Stimulated activated CD4-positive, alpha-beta T cell treated with anti-CD3 and anti-CD28 coated beads, Interleukin-1b, Interleukin-23, amount 100 ng/mL, for 24 hours (primary cell): Measurements from ENCODE around the gene SPECC1.
A peak's percentile ranks its signal among the peaks of the same experiment; 100 is the strongest.
"Not testable (repeated sequence)": the region's sequence is repeated elsewhere in the genome, so short reads cannot be mapped to it uniquely, and the experiment has no call there.

Experiments
- DNase-seq, 4 experiments: peaks; one replicate each; pipeline ENCODE4 v3.0.0-alpha.2; 2020; ENCODE audit warnings: low read depth in 4 of 4, low spot score in 1 of 4

SPECC1 gene

GRCh38 chr17:20091174-20092029, 82.2 kb downstream of the SPECC1 start:
- DNase-seq = no peak

- DNase-seq = no peak
Measured at GRCh38 chr17:20092261-20092867, 83.2 kb downstream of the SPECC1 start.

GRCh38 chr17:20092973-20093626, 83.9 kb downstream of the SPECC1 start:
- DNase-seq = no peak

- DNase-seq = no peak
Measured at GRCh38 chr17:20094777-20095176, 85.6 kb downstream of the SPECC1 start.

GRCh38 chr17:20095336-20096080, 86.3 kb downstream of the SPECC1 start:
- no peak for DNase-seq

GRCh38 chr17:20096430-20096829, 87.3 kb downstream of the SPECC1 start:
- no peak for DNase-seq

GRCh38 chr17:20097330-20097729, 88.2 kb downstream of the SPECC1 start:
- DNase-seq = no peak

- no peak for DNase-seq
Measured at GRCh38 chr17:20098314-20098713, 89.2 kb downstream of the SPECC1 start.

- DNase-seq = not testable (repeated sequence)
Measured at GRCh38 chr17:20100806-20101205, 91.6 kb downstream of the SPECC1 start.

GRCh38 chr17:20103454-20104446, 94.6 kb downstream of the SPECC1 start:
- DNase-seq = no peak

- no peak for DNase-seq
Measured at GRCh38 chr17:20105539-20106280, 96.6 kb downstream of the SPECC1 start.

GRCh38 chr17:20106446-20106845, 97.3 kb downstream of the SPECC1 start:
- not testable (repeated sequence) for DNase-seq

GRCh38 chr17:20109076-20109475, 99.9 kb downstream of the SPECC1 start:
- DNase-seq = no peak

- no peak for DNase-seq
Measured at GRCh38 chr17:20111538-20111937, 102.4 kb downstream of the SPECC1 start.

- DNase-seq = no peak
Measured at GRCh38 chr17:20114466-20114865, 105.3 kb downstream of the SPECC1 start.

GRCh38 chr17:20116683-20117309, 107.6 kb downstream of the SPECC1 start:
- DNase-seq = peak; percentile 8 to 33 (median 23)

GRCh38 chr17:20118280-20118679, 109.1 kb downstream of the SPECC1 start:
- no peak for DNase-seq

GRCh38 chr17:20120836-20121235, 111.7 kb downstream of the SPECC1 start:
- DNase-seq = no peak
